HG02763 (cell line): Measurements from ENCODE around the gene SLC1A7.

ENCODE experiments used
- ATAC-seq: cut with Tn5 transposase; IDR thresholded peaks from one replicate; pipeline ENCODE4 v1.9.1; 2021; ENCODE audit warnings: mild to moderate bottlenecking, moderate library complexity; ENCODE audit not compliant: unreplicated experiment

The SLC1A7 gene

DNA sequence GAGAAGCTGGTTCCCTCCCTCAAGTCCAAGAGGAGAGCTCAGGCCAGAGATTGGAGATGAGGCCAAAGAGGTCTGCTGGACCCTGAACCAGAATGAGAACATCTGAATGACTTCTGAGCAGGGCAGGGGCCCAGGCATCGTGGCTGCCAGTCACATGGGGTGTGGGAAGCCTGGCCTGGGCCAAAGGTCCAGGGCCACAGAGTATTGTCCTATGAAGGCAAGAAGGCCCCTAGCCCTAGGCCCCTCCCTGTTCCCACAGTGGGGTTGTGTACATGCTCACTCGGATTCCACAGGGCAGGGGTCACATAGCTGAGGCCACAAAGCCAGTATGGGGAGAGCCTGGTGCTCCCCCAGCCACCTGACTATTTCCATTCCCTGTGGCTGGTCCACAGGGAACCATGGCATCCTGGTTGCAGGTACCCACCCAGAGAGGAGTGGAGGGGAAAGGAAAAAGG, 18.5 kb upstream of the SLC1A7 start:
- no peak for ATAC-seq

DNA sequence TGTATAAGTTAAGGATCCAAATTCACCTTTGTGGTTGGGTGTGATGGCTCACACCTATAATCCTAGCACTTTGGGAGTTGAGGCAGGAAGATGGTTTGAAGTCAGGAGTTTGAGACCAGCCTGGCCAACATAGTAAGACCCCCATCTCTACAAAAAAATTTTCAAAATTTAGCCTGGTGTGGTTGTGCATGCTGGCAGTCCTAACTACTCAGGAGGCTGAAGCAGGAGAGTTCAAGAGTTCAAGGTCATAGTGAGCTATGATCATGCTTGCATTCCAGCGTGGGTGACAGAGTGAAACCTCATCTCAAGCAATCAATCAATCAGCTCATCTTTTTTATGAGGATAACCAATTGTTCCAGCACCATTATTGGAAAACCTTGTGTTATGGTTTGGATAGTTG, 16.5 kb upstream of the SLC1A7 start:
- ATAC-seq, result no peak

DNA sequence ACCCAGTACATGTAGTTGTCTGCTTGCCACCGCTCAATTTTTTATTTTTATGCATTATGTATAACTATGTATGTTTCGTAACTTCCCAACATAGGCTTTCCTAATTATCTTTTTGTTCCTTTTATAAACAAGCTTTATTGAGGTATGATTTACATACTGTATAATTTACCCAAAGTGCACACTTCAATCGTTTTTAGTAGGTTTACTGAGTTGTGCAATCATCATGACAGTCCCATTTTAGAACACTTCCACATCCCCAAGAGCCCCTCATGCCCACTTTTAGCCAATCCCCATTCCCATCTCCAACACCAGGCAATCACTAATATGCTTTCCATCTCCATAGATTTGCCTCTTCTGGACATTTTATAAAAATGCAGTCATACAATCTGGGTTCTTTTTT, 14.3 kb upstream of the SLC1A7 start:
- ATAC-seq, result no peak

DNA sequence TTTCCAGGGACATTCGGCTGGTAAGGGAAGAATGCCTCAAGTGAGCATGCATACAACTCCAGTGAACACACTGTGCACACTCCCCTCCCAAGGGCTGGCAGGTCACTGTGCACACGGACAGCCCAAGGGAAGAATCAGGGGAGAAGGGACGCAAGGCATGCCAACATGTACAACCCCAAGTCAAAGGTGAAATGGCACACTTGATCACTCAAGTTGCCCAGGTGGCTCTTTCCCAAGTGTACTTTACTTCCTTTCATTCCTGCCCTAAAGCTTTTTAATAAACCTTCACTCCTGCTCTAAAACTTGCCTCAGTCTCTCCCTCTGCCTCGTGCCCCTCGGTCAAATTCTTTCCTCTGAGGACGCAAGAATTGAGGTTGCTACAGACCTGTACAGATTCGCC, 13.5 kb upstream of the SLC1A7 start:
- ATAC-seq, result no peak

DNA sequence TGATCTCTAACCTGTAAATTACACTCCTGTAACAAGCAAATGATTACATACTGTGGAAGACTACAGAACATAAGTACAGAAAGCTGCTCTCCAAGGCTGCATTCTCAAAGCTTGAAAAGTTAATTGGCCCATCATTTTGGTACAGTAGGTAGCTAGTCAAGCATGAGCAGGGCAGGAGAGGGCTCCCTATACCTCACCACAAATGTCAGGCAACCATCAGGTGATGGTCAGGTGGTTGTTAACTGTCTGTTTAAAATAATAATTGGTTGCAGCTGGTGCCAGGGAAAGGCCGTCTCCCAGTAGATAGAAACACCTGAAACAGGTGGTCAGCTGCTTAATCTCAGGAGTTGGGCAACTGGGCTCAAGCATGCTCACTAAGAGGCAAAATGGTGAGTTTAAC, 13.1 kb upstream of the SLC1A7 start:
- no peak for ATAC-seq

DNA sequence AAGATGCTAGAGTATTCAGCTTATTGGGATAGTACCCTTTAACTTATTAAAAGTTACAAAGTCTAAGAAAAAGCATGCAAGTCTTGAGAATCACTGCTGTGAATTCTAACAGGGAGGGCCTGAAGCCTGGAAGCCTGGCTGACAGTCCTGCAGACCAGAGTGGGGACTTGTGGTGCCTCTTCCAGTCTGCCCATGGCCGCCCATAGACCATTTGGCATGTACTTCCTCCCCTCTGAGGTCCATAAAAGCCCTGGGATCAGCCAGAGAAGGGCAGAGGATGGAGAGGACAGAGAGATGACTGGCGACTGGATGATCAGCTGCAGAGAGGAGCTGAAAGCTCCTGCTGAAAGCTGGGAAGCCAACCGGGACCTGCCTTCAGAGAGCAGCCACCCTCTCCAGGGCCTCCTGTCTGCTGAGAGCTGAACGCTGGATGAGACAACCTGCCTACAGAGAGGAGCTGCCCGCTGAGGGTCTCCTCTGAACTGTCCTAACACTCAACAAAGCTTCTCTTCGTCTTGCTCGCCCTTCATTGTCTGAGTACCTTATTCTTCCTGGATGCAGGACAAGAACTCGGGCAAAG, 12.5 kb upstream of the SLC1A7 start:
- ATAC-seq, result no peak

DNA sequence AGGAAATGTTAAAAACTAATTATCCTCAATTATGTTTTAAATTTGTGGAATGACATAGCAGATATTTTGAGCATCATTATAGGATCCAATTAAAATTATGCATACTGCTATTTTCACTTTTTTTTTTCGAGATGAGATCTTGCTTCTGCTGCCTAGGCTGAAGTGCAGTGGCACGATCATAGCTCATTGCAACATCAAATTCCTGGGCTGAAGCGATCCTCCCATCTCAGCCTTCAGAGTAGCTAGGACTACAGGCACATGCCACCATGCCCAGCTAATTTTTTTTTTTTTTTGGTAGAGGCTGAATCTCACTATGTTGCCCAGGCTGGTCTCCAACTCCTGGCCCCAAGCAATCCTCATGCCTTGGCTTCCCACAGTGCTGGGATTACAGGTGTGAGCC, 11.3 kb upstream of the SLC1A7 start:
- ATAC-seq, result no peak

DNA sequence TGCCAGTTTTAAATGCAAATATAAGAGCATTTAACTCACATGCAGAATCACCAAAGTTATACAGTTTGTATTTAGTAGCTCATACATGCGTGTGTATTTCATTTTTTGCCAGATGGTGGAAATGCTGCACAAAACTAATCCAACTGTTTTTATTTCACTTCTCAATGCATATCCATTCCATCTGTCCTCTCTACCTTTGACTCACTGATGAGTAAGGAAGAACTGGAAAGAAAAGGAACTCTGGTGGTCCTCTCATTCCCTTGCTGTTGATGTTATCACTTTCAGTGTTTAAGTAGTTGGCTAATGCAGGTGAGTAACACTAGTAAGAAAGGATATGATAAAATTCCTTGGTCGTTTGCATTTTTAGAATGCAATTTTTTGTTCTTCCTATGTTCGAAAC, 5.7 kb upstream of the SLC1A7 start:
- ATAC-seq, result no peak

DNA sequence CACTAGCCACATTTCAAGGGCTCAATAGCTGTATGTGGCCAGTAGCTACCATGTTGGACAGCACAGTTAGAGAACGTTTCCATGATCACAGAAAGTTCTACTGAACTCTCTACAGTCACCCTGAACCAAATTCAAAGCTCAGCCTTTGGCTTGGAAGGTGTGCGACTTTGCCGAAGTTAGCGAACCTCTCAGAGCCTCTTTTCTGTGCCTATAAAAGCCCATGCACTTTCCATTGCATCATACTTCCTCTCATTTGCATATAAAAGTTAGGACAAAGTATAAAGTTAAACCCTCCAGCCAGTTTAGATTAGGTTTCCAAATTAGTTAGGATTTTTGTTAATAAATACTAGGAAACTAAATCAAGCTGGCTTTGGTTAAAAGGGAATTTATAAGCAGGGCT, 4.7 kb upstream of the SLC1A7 start:
- ATAC-seq, result no peak

DNA sequence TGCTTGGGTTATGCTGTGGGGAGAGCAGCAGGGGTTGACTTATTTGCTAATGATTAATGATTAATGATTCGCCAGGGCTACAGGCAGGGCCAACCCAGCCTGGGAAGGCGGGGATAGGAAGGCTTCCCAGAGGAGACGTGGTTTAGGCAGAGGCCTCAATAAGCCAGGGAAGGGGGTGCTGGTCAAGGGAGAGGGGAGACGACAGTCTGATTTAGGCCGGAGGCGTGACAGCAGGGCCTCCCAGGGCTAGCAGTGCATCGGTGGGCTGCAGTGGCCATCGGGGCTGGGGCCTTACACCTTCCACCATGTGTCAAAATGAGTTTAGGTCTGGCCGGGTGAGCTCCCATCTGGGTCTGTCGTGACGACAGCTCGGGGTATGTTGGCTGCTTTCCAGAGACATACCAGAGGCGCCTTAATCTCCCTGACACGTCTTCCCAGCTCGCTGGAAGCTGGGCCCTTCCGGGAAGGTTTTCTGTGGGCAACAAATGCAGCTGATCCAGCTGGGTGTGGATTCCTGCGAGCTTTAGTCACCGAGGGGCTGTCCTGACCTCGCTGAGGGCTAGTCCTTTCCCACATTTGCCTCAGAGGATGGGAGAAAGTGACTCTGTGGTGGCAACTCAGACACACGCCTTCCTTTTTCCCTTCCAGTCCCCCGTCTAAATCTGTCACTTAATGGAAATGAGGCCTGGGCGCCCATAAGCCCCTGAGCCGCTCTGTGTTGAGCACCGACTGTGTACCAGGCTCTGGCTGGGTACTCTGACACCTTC, 3.7 kb upstream of the SLC1A7 start:
- ATAC-seq, result no peak

DNA sequence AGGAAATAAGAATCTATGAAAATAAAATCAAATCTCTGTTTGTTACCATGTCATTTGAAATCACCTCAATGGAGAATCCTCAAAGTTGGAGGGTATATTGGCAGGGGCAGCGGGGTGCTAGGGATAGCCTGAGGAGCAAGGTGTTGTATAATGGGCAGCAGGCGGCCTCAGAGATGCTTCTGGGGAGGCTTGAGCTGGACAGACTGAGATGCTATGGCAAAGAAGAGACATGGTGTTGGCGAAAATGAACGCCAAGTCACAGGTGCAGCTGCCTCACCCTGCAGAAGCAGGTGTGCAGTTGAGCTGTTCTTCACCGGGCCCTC, 3.1 kb upstream of the SLC1A7 start:
- no peak for ATAC-seq

DNA sequence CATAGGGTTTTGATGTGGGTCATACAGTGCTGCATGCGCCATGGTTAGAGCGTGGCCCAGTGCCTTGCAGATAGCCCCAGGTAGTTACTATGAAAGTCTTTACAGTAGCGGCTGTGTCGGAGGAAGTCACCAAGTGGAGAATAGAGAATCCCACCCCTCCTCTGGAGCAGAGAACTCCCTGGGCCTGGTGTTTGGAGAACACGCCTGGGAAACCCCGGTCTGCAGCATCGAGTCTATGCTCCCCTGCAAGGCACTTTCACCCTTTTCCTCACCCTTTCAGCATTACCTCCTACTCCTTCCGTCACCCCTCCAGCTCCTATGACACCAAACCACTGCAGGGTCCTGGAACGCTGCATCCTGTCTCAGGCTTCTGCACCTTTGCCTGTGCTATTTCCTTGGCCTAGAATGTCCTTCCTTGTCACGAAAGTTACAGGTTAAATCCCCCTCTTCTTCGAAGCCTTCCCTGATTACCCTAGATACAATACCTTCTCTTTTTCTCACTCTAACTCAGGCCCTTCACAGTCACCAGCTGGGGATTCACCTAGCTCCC, 2.7 kb upstream of the SLC1A7 start:
- no peak for ATAC-seq

DNA sequence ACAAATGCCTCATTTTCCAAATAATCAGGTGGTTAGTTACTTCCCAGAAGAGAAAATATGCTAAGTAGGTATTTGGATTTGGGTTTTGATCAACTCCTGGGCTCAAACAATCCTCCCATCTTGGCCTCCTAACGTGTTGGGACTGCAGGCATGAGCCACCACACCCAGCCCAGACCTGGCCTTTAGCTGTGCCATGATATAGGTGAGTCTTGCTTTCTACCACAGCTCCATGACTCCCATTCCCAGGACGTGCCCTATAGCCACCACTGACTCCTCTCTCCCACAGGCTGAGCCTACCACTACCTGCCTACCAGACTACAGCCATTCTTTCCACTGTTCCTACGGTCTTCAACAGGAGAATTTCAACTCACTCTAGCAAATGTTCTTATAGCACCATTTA, 1.8 kb upstream of the SLC1A7 start:
- no peak for ATAC-seq

DNA sequence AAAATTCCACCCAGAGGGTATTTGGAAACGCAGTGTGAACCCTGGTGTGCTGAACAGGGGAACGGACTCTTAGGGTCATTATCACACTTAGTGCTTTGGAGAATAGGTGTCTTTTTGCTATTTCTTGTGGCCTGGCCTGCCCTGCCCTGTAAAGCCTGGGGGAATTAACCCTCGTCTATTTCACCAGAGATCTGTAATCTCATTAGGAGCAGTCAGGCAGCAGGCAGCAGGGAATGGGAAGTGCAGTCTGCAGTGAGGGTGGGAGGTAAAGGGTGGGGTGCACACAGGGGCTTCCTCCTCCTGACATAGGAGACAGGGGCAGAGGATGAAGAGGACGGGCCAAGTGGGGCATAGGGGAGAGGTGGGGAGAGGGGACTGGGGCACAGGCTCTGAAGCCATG, 1.1 kb upstream of the SLC1A7 start:
- no peak for ATAC-seq

DNA sequence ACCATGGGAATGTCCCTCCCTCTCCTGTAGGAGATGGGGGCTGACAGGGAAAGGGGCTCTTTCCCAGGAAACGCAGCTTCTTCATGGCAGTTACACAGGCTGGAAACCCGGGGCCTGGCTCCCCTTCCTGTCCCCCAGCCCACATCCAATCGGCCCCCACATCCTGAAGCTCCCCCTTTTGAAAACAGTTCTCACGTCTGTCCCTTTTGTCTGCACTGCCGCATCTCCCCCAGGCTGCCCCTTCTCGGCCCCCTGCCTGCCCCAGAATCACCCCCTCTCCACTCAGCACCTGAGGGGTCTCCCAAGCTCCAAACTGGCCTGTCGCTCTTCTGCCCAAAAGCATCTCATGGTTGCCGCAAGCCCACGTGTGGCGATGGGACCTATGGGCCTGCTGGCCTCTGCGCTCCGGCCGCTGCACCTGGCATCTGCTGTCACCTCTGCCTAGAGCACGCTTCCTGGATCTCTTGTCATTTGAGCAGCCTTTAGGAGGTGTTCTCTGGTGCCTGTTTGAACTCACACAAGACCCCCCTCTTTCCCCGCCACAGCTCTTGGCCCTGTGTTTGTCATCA, 867 bp downstream of the SLC1A7 start:
- no peak for ATAC-seq

DNA sequence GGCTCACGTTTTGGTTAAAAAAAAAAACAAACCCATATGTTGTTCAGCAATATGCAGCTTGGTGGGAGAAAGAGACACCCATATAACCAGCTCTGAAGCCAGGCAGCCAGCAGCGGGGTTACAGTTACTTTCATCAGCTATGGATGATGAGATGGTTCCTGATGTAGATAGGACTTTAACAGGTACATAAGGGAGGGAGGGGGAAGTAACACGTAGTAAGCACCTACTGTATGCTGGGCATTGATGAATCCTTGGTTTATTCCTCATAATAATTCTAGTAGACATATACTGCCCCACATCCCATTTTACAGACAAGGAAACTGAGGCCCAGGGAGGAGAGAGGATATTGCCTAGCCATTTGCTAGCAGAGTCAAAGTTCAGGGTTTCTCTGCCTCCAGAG, 2.0 kb downstream of the SLC1A7 start:
- ATAC-seq, result no peak

DNA sequence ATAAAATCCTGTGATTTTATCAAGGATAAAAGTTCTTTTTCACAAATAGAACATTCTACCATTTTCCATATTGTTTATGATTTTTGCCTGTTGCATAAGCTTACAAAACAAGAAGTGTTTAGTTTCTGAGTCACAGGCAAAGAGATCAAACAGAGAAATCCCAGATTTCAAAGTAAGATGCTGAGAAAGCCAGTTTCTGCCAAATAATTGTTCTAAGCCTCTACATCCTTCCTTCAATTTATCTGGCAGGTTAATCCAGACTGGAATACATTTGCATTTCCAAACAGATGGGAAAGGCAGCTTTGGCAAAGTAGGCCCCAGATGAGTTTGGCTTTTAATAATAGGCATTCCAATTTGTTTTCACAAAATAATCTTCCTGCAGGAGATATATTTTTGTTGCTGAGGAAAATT, 2.5 kb downstream of the SLC1A7 start:
- ATAC-seq, result no peak

DNA sequence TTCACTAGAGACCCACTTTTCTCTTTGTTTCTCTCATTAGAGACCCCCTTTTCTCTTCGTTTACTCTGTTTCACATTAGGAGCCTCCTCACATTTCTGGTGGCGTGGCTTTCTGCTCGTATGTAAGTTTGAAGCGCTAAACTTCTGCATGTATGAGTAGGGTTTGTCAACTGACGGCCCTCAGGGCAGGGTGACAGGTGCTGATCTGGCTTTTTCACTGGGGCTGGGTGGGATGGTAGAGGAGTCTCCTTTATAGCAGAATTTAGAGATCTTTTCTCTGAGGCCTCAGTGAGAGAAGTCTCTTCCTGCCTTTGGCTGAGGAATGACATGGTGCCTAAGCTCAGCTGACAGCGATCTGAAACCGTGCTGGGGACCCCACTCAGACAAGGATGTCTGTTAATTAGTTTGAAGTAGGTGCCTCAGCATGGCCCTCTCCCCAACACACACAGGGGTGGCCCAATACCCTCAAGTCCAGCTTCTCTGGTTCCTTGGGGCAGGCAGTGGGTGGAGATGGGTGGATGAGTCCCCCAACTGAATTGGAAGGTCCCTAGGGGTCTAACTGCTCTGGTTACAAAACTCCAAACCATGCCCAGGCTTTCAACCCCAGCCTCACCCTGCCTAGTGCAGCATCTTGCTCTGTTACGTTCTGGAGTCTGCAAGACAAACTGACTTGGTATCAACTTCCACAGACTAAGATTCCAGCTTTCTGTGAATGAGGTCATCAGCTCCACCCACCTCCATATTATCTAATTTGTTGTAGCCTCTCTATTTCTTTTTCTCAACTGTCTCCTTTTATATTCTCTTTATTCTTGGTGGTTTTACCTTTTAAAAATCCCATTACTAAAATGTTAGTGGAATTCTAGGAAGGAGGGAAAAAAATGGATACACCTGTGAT, 3.2 kb downstream of the SLC1A7 start:
- ATAC-seq, result no peak

DNA sequence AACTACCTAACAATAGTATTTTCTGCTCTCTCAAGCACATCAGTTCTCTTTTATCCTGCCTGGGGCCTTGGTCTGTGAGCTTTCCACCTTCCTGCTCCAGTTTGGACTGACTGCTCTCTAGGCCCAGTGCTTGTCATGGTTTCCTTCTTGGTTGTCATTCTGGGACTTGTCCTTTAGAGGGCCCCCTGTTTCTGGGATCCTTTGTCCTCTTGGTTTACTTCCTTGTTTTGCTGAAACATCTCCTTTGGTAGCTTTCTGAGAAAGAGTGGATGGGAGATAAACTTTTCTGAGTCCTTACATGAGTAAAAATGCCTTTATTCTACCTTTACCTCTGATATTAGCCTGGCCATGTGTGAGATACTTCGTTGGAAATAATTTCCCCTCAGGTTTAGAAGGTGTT, 4.7 kb downstream of the SLC1A7 start:
- no peak for ATAC-seq

DNA sequence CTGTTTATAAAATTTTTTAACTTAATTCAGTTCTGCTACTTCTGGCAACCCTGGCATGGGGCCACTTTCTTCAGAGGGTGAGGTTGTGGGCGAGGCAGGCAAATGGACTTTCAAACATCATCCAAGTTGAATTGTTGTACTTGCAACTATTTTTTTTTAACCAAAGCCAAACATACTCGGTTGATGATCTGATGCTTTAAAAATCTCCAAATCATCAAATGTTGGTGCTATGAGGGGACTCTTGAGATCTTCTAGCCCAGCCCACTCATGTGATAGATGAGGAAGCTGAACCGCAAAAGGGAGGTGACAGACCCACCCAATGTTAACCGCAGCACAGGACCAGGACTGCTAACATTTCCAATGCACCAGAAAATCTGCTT, 6.7 kb downstream of the SLC1A7 start:
- ATAC-seq, result no peak

DNA sequence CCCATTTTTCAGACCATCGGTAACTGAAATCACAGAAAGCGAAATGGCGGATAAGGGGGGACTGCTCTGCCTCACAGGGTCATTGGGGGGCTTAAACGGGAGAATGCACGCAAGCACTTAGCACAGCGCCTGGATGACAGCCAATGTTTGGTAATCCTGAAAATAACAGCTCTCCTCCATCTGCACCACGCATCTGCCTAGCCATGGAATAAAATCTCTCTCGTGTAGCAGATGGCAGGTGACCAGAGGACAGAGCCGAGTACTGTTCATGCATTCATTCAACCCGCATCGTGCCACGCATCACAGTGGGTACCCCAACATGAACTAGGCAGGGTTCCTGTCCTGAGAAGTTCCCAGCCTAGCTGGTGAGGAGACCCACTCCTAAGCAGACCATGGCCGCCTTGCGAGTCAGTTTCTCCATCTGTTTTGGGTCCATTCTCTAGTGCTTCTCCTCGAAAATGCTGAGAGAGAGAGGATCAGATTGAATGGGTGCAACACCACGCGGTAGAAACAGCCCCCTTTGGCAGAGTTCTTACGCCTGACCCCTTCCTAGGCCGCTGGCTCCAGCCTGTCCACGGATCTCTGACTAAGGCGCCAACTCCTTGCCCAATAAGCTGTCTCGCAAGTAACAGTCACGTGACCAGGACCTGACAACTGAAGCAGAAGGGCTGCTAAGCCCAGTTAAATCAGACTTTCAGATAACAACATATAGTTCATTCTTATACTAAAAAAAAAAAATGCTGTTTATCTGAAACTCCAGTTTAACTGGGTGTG, 7.3 kb downstream of the SLC1A7 start:
- no peak for ATAC-seq
